GM21825 (cell line): Measurements from ENCODE around the gene SPDYE9.
"Not testable (repeated sequence)": the region's sequence is repeated elsewhere in the genome, so short reads cannot be mapped to it uniquely, and the experiment has no call there.

Experiments
- ATAC-seq: cut with Tn5 transposase; IDR thresholded peaks from one replicate; pipeline ENCODE4 v1.9.1; 2021; ENCODE audit warnings: mild to moderate bottlenecking, moderate library complexity; ENCODE audit not compliant: unreplicated experiment

SPDYE9 gene, protein sequence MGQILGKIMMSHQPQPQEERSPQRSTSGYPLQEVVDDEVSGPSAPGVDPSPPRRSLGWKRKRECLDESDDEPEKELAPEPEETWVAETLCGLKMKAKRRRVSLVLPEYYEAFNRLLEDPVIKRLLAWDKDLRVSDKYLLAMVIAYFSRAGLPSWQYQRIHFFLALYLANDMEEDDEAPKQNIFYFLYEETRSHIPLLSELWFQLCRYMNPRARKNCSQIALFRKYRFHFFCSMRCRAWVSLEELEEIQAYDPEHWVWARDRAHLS

DNA sequence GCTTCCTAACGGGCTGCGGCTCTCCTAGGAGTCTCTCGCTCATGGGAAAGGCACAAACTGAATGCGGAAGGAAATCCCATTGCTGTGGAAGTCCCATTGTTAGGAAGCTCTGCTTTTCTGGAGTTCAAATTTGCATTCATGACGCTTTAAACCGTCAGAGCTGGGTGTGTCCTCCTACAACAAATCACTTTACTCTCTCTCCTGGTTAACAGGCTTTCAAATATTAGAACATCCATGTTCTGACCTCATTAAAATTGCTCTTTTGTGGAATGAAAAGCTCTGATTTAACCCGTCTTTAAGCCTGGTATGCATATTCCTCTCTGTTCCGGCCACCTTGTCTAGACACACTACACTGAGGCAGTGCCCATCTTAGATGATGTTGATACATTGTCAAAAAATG, at the start of gene SPDYE9:
TSS of gene SPDYE9 (minus strand) at position 101 of the 400 bp plus-strand sequence. CDS start 1,800 bp downstream, outside the sequence.
- not testable (repeated sequence) for ATAC-seq

DNA sequence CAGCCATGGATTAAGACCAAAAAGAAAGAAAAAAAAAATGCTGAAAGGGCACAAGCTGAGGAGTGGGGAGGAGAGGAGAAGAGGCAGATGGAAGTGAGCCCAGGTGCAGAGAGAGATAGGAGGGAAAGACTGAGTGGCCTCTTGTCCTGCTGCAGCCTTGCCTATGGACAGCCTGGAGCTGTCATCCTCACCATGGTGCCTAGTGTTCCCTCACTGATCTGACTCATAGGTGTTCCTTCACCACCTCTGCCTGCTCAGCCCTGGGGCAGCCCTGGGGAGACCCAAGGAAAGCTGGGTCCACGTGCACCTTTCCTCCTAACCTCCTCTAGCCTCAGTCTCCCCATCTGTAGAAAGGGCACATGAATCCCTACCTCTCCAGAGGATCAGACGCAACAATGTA, 49.0 kb upstream of the SPDYE9 start:
- ATAC-seq, result not testable (repeated sequence)

DNA sequence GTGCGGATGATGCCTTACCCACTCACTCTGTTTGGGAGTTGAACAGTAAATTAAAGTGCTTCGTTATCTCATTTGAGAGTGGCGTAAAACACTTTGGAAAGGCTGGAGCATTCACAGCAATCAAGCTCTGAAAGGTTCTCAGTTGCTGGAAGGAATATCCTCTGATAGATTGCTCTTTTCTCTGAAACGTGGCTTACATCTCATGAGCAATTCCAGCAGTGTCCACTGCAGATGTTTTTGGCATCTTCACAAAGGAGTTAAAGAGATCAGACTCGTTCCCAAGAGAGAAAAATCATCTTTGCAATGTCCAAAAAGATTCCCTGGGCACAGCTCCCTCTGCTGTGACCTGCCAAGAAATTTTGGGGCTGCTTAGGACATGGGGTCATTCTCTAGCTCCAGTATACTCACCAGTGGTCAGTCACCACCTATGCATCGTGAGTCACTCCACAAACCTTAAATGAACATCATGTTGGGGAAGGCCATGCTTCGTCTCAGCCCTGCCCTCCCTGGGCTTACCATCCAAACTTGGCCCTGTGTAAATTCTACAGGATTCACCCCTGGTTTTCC, 46.9 kb upstream of the SPDYE9 start:
- not testable (repeated sequence) for ATAC-seq

DNA sequence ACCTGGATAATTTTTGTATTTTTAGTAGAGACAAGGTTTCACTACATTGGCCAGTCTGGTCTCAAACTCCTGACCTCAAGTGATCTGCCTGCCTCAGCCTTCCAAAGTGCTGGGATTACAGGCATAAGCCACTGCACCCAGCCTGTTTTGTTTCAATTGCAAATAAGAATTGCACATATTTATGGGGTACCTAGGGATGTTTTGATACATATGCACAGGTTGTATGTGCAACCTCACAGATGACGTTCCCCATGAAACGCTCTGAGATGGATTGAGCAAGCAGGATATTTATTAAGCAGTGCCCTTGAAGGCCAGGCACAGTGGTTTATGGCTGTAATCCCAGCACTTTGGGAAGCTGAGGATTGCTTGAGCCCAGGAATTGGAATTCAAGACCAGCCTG, 44.8 kb upstream of the SPDYE9 start:
- not testable (repeated sequence) for ATAC-seq

DNA sequence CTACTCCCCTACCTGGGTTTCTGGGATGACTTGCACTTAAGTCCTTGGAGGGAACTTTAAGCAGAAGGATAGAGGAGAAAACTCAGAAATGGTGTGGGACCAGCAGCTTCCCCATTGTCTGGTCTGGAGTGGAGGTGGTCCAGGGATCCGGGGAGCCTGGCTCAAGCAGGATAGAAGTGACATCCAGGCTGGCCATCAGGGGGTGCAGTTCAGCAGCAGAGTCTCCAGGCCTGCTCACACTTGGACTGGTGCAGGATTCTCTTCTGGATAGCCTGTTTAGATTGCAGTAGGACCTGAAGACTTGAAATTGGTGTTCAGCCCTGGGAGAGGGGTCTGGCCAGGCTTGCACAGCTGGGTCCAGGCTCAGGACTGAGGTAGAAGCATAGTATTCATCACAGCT, 38.3 kb upstream of the SPDYE9 start:
- ATAC-seq, result not testable (repeated sequence)

DNA sequence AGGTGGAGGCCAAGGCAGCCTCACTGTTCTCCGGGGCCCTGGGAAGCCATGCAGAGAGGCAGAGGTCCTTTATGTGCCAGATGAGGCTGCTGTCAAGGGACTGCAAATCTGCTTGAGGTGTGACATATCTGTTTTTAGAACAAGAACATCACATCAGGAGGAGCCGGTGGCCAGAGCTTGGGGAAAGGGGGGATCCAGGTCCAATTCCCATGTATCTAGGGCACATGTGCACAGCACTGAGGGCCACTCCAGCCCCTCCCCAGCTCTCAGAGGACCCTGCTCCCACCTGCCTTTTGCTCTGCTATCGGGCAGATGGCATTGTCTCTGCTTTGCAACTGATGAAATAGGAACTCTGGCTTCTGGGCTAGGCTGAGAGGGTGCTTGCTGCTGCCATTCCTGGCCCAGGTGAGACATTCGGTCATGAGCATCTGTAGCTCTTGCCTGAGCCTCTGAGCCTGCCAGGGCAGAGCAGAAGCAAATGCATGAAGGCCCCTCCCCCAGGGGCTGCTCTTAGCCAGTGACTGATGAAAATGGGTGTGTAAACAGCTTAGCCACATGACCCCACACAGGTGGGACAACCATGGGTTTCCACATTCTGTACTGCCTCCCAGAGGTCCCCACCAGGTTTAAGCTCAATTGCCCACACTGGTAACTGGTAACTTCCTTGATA, 37.1 kb upstream of the SPDYE9 start:
- ATAC-seq, result not testable (repeated sequence)

DNA sequence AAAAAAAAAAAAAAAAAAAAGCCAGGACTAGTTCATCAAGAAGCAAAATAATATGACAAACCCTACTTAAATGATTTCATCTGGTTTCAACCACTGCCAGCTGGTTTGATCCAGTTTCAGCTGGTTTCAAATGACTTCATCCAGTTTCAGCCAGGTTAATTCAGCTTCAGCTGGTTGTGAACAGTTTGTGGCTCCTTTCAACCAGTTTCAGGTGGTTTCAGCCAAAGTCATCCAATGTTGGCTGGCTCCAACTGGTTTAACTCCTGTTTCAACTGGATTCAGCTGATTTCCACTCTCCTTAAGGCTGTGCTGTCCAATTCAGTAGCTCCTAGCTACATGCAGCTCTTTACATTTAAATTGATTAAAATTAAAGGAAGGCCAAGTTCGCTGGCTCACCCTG, 32.3 kb upstream of the SPDYE9 start:
- not testable (repeated sequence) for ATAC-seq

DNA sequence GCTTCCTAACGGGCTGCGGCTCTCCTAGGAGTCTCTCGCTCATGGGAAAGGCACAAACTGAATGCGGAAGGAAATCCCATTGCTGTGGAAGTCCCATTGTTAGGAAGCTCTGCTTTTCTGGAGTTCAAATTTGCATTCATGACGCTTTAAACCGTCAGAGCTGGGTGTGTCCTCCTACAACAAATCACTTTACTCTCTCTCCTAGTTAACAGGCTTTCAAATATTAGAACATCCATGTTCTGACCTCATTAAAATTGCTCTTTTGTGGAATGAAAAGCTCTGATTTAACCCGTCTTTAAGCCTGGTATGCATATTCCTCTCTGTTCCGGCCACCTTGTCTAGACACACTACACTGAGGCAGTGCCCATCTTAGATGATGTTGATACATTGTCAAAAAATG, 28.0 kb downstream of the SPDYE9 start, which contains the start of gene SPDYE11:
TSS of gene SPDYE11 (minus strand) at position 101 of the 400 bp plus-strand sequence. CDS start 1,800 bp downstream, outside the sequence.
- ATAC-seq, result not testable (repeated sequence)

DNA sequence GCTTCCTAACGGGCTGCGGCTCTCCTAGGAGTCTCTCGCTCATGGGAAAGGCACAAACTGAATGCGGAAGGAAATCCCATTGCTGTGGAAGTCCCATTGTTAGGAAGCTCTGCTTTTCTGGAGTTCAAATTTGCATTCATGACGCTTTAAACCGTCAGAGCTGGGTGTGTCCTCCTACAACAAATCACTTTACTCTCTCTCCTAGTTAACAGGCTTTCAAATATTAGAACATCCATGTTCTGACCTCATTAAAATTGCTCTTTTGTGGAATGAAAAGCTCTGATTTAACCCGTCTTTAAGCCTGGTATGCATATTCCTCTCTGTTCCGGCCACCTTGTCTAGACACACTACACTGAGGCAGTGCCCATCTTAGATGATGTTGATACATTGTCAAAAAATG, 56.2 kb downstream of the SPDYE9 start, which contains the start of gene SPDYE8:
TSS of gene SPDYE8 (minus strand) at position 101 of the 400 bp plus-strand sequence. CDS start 1,800 bp downstream, outside the sequence.
- not testable (repeated sequence) for ATAC-seq
